Mammary epithelial cell (primary cell): ENCODE results near the gene KCP.

ENCODE experiments used
- CTCF ChIP-seq, 2 donors: IDR thresholded peaks in 1 of 2; conservative IDR thresholded peaks in 1 of 2; 2 replicates each; pipeline ENCODE4 v1.5.1; 2011 to 2012; ENCODE audit warnings: inconsistent platforms in 2 of 2, low read length in 2 of 2, mild to moderate bottlenecking in 2 of 2, control low read depth in 1 of 2, low read depth in 1 of 2; ENCODE audit not compliant: insufficient read depth in 1 of 2; ENCODE audit errors: extremely low read depth in 1 of 2
- EZH2 ChIP-seq: IDR thresholded peaks from 2 replicates; pipeline ENCODE4 v1.6.1; 2012; ENCODE audit warnings: low read length, inconsistent platforms, borderline replicate concordance

GRCh38 chr7:128906766-128907559 is 3.5 kb downstream of the KCP start:
- TF ChIP-seq CTCF (conservative IDR thresholded peaks at IDR 0.05 in 1 of 2, IDR thresholded peaks at IDR 0.05 in 1 of 2; ENCODE audit: extremely low read depth in 1 of 2, insufficient read depth in 1 of 2, low read depth in 1 of 2, low read length in 2 of 2) (no peak), EZH2 (no peak)
